Inflammatory macrophage treated with lipopolysaccharide for 4 hours (primary cell): ENCODE results near the gene ANKRD36.
"Not testable (repeated sequence)": the region's sequence is repeated elsewhere in the genome, so short reads cannot be mapped to it uniquely, and the experiment has no call there.

Experiments used
- DNase-seq: peaks from one replicate; pipeline ENCODE4 v3.0.0-alpha.2; 2020

Gene ANKRD36

GRCh38 chr2:97129090-97129489 is 16.1 kb downstream of the ANKRD36 start:
- not testable (repeated sequence) for DNase-seq

- DNase-seq: not testable (repeated sequence)
Measured at GRCh38 chr2:97144016-97144415, 31.1 kb downstream of the ANKRD36 start.

- DNase-seq: not testable (repeated sequence)
Measured at GRCh38 chr2:97166548-97166947, 53.6 kb downstream of the ANKRD36 start.

GRCh38 chr2:97167938-97168337 is 55.0 kb downstream of the ANKRD36 start:
- DNase-seq: not testable (repeated sequence)

GRCh38 chr2:97168583-97168982 is 55.6 kb downstream of the ANKRD36 start:
- DNase-seq: not testable (repeated sequence)

- DNase-seq: not testable (repeated sequence)
Measured at GRCh38 chr2:97180391-97180790, 67.4 kb downstream of the ANKRD36 start.

GRCh38 chr2:97195349-97195748 is 82.4 kb downstream of the ANKRD36 start:
- not testable (repeated sequence) for DNase-seq

GRCh38 chr2:97197251-97197650 is 84.3 kb downstream of the ANKRD36 start:
- DNase-seq: not testable (repeated sequence)

GRCh38 chr2:97200887-97201286 is 87.9 kb downstream of the ANKRD36 start:
- DNase-seq: peak; percentile 3

GRCh38 chr2:97202643-97203250 is 89.8 kb downstream of the ANKRD36 start:
- DNase-seq: peak; percentile 3

GRCh38 chr2:97210325-97210724 is 97.4 kb downstream of the ANKRD36 start:
- DNase-seq: no peak

GRCh38 chr2:97215025-97215424 is 102.1 kb downstream of the ANKRD36 start:
- not testable (repeated sequence) for DNase-seq

GRCh38 chr2:97230848-97231585 is 118.1 kb downstream of the ANKRD36 start:
- DNase-seq: not testable (repeated sequence)

GRCh38 chr2:97232981-97233380 is 120.0 kb downstream of the ANKRD36 start:
- not testable (repeated sequence) for DNase-seq

- DNase-seq: not testable (repeated sequence)
Measured at GRCh38 chr2:97233660-97234295, 120.8 kb downstream of the ANKRD36 start.

- DNase-seq: not testable (repeated sequence)
Measured at GRCh38 chr2:97261192-97261591, 148.2 kb downstream of the ANKRD36 start.

GRCh38 chr2:97266449-97266848 is 153.5 kb downstream of the ANKRD36 start:
- DNase-seq: not testable (repeated sequence)

GRCh38 chr2:97267411-97268074 is 154.6 kb downstream of the ANKRD36 start:
- peak; percentile 0 for DNase-seq

- not testable (repeated sequence) for DNase-seq
Measured at GRCh38 chr2:97268075-97268591, 155.2 kb downstream of the ANKRD36 start.

- DNase-seq: not testable (repeated sequence)
Measured at GRCh38 chr2:97276232-97276798, 163.4 kb downstream of the ANKRD36 start.

- not testable (repeated sequence) for DNase-seq
Measured at GRCh38 chr2:97285187-97285586, 172.2 kb downstream of the ANKRD36 start.

- not testable (repeated sequence) for DNase-seq
Measured at GRCh38 chr2:97293687-97294086, 180.7 kb downstream of the ANKRD36 start.
